ENCODE results near the gene GRB10.

The GRB10 gene

DNA sequence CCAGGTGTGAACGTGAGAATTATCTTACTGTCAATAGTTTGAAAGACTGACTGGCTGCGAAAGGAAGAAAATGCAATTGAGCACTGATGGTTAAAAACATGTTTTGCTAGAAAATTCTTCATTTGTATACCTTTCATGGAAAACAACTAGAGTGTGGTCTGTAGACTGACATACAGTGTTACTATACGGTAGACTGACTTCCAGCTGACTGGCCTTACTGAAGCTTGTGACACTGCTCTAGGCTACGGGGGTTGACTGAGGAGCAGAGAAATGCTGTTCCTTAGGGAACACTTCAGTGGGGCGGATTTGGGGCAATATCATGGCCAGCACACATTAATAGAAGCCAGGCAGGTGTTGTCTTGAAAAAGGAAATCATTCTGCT, 191.6 kb downstream of the GRB10 start:
- TF ChIP-seq BACH2 (CRISPR knock-in tag; IDR thresholded peaks at IDR 0.05; ENCODE audit: borderline replicate concordance) (no peak), ZNF70 (CRISPR knock-in tag; IDR thresholded peaks at IDR 0.05) (no peak), PPARA (CRISPR knock-in tag; IDR thresholded peaks at IDR 0.05; ENCODE audit: borderline replicate concordance) (no peak), TOX (CRISPR knock-in tag; IDR thresholded peaks at IDR 0.05; ENCODE audit: borderline replicate concordance) (no peak), ARNTL (CRISPR knock-in tag; IDR thresholded peaks at IDR 0.05; ENCODE audit: borderline replicate concordance, low read depth) (no peak), ZC3H10 (CRISPR knock-in tag; IDR thresholded peaks at IDR 0.05) (no peak), TCF4 (CRISPR knock-in tag; IDR thresholded peaks at IDR 0.05; ENCODE audit: borderline replicate concordance) (no peak), CSDC2 (CRISPR knock-in tag; IDR thresholded peaks at IDR 0.05) (no peak), ZNF565 (CRISPR knock-in tag; conservative IDR thresholded peaks at IDR 0.05; ENCODE audit: low read depth) (no peak), RARB (CRISPR knock-in tag; IDR thresholded peaks at IDR 0.05) (no peak), OSR1 (CRISPR knock-in tag; IDR thresholded peaks at IDR 0.05) (no peak), ESRRG (CRISPR knock-in tag; IDR thresholded peaks at IDR 0.05) (no peak), TSHZ2 (CRISPR knock-in tag; IDR thresholded peaks at IDR 0.05) (no peak), SNAI2 (CRISPR knock-in tag; IDR thresholded peaks at IDR 0.05) (no peak), ZFP30 (CRISPR knock-in tag; IDR thresholded peaks at IDR 0.05) (no peak), GLIS3 (CRISPR knock-in tag; IDR thresholded peaks at IDR 0.05) (no peak)
- TF ChIP-seq, protein P1, sequence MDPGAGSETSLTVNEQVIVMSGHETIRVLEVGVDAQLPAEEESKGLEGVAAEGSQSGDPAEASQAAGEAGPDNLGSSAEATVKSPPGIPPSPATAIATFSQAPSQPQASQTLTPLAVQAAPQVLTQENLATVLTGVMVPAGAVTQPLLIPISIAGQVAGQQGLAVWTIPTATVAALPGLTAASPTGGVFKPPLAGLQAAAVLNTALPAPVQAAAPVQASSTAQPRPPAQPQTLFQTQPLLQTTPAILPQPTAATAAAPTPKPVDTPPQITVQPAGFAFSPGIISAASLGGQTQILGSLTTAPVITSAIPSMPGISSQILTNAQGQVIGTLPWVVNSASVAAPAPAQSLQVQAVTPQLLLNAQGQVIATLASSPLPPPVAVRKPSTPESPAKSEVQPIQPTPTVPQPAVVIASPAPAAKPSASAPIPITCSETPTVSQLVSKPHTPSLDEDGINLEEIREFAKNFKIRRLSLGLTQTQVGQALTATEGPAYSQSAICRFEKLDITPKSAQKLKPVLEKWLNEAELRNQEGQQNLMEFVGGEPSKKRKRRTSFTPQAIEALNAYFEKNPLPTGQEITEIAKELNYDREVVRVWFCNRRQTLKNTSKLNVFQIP (CRISPR knock-in tag; IDR thresholded peaks at IDR 0.05; ENCODE audit: borderline replicate concordance, low read depth) = no peak
- TF ChIP-seq, protein P2, sequence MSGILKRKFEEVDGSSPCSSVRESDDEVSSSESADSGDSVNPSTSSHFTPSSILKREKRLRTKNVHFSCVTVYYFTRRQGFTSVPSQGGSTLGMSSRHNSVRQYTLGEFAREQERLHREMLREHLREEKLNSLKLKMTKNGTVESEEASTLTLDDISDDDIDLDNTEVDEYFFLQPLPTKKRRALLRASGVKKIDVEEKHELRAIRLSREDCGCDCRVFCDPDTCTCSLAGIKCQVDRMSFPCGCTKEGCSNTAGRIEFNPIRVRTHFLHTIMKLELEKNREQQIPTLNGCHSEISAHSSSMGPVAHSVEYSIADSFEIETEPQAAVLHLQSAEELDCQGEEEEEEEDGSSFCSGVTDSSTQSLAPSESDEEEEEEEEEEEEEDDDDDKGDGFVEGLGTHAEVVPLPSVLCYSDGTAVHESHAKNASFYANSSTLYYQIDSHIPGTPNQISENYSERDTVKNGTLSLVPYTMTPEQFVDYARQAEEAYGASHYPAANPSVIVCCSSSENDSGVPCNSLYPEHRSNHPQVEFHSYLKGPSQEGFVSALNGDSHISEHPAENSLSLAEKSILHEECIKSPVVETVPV (CRISPR knock-in tag; IDR thresholded peaks at IDR 0.05) = no peak
- TF ChIP-seq, protein P3, sequence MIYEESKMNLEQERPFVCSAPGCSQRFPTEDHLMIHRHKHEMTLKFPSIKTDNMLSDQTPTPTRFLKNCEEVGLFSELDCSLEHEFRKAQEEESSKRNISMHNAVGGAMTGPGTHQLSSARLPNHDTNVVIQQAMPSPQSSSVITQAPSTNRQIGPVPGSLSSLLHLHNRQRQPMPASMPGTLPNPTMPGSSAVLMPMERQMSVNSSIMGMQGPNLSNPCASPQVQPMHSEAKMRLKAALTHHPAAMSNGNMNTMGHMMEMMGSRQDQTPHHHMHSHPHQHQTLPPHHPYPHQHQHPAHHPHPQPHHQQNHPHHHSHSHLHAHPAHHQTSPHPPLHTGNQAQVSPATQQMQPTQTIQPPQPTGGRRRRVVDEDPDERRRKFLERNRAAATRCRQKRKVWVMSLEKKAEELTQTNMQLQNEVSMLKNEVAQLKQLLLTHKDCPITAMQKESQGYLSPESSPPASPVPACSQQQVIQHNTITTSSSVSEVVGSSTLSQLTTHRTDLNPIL (CRISPR knock-in tag; IDR thresholded peaks at IDR 0.05; ENCODE audit: low read depth) = no peak
- ATAC-seq = no peak

- ATAC-seq = no peak
- TF ChIP-seq OSR1 (CRISPR knock-in tag; IDR thresholded peaks at IDR 0.05) (no peak), TSHZ2 (CRISPR knock-in tag; IDR thresholded peaks at IDR 0.05) (no peak), GLIS3 (CRISPR knock-in tag; IDR thresholded peaks at IDR 0.05) (no peak), ESRRG (CRISPR knock-in tag; IDR thresholded peaks at IDR 0.05) (no peak), RARB (CRISPR knock-in tag; IDR thresholded peaks at IDR 0.05) (no peak), ZC3H10 (CRISPR knock-in tag; IDR thresholded peaks at IDR 0.05) (no peak)
- TF ChIP-seq, protein P1 (CRISPR knock-in tag; IDR thresholded peaks at IDR 0.05; ENCODE audit: borderline replicate concordance, low read depth) = no peak
- TF ChIP-seq, protein P4, sequence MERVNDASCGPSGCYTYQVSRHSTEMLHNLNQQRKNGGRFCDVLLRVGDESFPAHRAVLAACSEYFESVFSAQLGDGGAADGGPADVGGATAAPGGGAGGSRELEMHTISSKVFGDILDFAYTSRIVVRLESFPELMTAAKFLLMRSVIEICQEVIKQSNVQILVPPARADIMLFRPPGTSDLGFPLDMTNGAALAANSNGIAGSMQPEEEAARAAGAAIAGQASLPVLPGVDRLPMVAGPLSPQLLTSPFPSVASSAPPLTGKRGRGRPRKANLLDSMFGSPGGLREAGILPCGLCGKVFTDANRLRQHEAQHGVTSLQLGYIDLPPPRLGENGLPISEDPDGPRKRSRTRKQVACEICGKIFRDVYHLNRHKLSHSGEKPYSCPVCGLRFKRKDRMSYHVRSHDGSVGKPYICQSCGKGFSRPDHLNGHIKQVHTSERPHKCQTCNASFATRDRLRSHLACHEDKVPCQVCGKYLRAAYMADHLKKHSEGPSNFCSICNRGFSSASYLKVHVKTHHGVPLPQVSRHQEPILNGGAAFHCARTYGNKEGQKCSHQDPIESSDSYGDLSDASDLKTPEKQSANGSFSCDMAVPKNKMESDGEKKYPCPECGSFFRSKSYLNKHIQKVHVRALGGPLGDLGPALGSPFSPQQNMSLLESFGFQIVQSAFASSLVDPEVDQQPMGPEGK (CRISPR knock-in tag; IDR thresholded peaks at IDR 0.05; ENCODE audit: borderline replicate concordance) = no peak
- TF ChIP-seq, protein P2 (CRISPR knock-in tag; IDR thresholded peaks at IDR 0.05) = no peak
Measured at GRCh38 chr7:50590535-50590934, 192.2 kb downstream of the GRB10 start.
